ENCODE data around the gene CEP85. TPM values are rescaled to one million over a fixed set of nuclear protein-coding genes. Genes with fewer than 3 reads are reported as not detected.
"Not testable (repeated sequence)": the region's sequence is repeated elsewhere in the genome, so short reads cannot be mapped to it uniquely, and the experiment has no call there.

The CEP85 gene
- total RNA-seq, 2 experiments from 2014 or later = 30.3 to 32.6 TPM

- H3K27ac Mint-ChIP-seq, H3K9me3 Mint-ChIP-seq, H3K36me3 Mint-ChIP-seq, H3K4me3 Mint-ChIP-seq, DNase-seq, POLR2A ChIA-PET: not testable (repeated sequence)
- CTCF ChIA-PET = interaction anchor here (0.6 to 2.3 kb wide), 3 partner anchors 45 to 87 kb away, joined by 3 to 13 read pairs (median 3); partner anchors contain the start of gene ZNF593
- peaks cover 14% of the 10 kb centered on the region for H3K4me1 Mint-ChIP-seq (ENCODE audit: low read depth)
- intact Hi-C loops (cut with micrococcal nuclease) = loop anchor here (5.0 kb wide), 1 partner anchor 798 kb away; the partner anchor contains the start of gene MACO1
- peaks cover 11% of the 10 kb centered on the region for H3K27me3 Mint-ChIP-seq
These were observed 3.3 kb upstream of the CEP85 start for GRCh38 chr1:26230682-26231081.

- Mint-ChIP-seq H3K36me3 (peaks cover 14% of the 10 kb centered on the region), H3K4me3 (peak overlapping the region; percentile 96), H3K27ac (peak overlapping the region; percentile 86), H3K27me3 (no peaks in the 10 kb centered on the region), H3K4me1 (ENCODE audit: low read depth) (peaks cover 36% of the 10 kb centered on the region), H3K9me3 (no peaks in the 10 kb centered on the region)
- CTCF ChIA-PET = interaction anchor here (0.6 to 4.2 kb wide), 64 partner anchors 9 to 1697 kb away, joined by 3 to 80 read pairs (median 5); partner anchors contain the start of genes C1orf232, CATSPER4, CD52 and DHDDS
- peak; percentile 30 for DNase-seq
- intact Hi-C loops (cut with micrococcal nuclease) = loop anchor here (2.0 to 5.0 kb wide), 4 partner anchors 40 to 803 kb away; partner anchors contain the start of genes MACO1 and PDIK1L
- POLR2A ChIA-PET = interaction anchor here (0.6 to 3.0 kb wide), 11 partner anchors 8 to 265 kb away, joined by 3 to 19 read pairs (median 4); partner anchors contain the start of genes C1orf232, PDIK1L, ZNF593 and ZNF593OS
These were observed 807 bp downstream of the CEP85 start for GRCh38 chr1:26234644-26235370.

GRCh38 chr1:26237230-26237966 lies 3.4 kb downstream of the CEP85 start:
- H3K36me3 Mint-ChIP-seq = peaks cover 16% of the 10 kb centered on the region
- no peaks in the 10 kb centered on the region for H3K27me3 Mint-ChIP-seq
- ChIA-PET CTCF (interaction anchor here (0.8 to 1.6 kb wide), 4 partner anchors 21 to 194 kb away, joined by 3 to 6 read pairs (median 4); partner anchors contain the start of genes DHDDS and ZNF593), POLR2A (no interaction called here)
- no peak for DNase-seq
- no peak overlapping the region for H3K4me3 Mint-ChIP-seq
- intact Hi-C loops (cut with micrococcal nuclease) = no loop called here
- H3K4me1 Mint-ChIP-seq (ENCODE audit: low read depth) = peaks cover 36% of the 10 kb centered on the region
- H3K9me3 Mint-ChIP-seq = no peaks in the 10 kb centered on the region
- peak overlapping the region; percentile 57 for H3K27ac Mint-ChIP-seq

- no peak overlapping the region for H3K27ac Mint-ChIP-seq
- intact Hi-C loops (cut with micrococcal nuclease) = no loop called here
These were observed 5.9 kb downstream of the CEP85 start for GRCh38 chr1:26239936-26240335.

GRCh38 chr1:26252718-26253117 lies 18.7 kb downstream of the CEP85 start:
- Mint-ChIP-seq H3K27ac (no peak overlapping the region), H3K9me3 (no peaks in the 10 kb centered on the region), H3K36me3 (peaks cover 23% of the 10 kb centered on the region), H3K27me3 (no peaks in the 10 kb centered on the region), H3K4me3 (no peak overlapping the region), H3K4me1 (ENCODE audit: low read depth) (peaks cover 10% of the 10 kb centered on the region)
- ChIA-PET CTCF (no interaction called here), POLR2A (no interaction called here)
- intact Hi-C loops (cut with micrococcal nuclease) = no loop called here
- no peak for DNase-seq

More at GRCh38 chr1:26239936-26240335, 5.9 kb downstream of the CEP85 start:
- ChIA-PET POLR2A (no interaction called here), CTCF (no interaction called here)
- no peak for DNase-seq
- Mint-ChIP-seq H3K4me3 (no peak overlapping the region), H3K4me1 (ENCODE audit: low read depth) (peaks cover 30% of the 10 kb centered on the region), H3K9me3 (no peaks in the 10 kb centered on the region), H3K27me3 (no peaks in the 10 kb centered on the region), H3K36me3 (peaks cover 30% of the 10 kb centered on the region)

- DNase-seq = no peak
- CTCF ChIA-PET = interaction anchor here (0.7 to 1.0 kb wide), 2 partner anchors 21 to 67 kb away, joined by 3 to 4 read pairs; no protein-coding TSS in a partner anchor
- Mint-ChIP-seq H3K4me3 (no peak overlapping the region), H3K27me3 (no peaks in the 10 kb centered on the region), H3K9me3 (no peaks in the 10 kb centered on the region), H3K36me3 (peaks cover 38% of the 10 kb centered on the region), H3K27ac (no peak overlapping the region), H3K4me1 (ENCODE audit: low read depth) (peaks cover 10% of the 10 kb centered on the region)
- POLR2A ChIA-PET = no interaction called here
- intact Hi-C loops (cut with micrococcal nuclease) = no loop called here
These were observed 20.4 kb downstream of the CEP85 start for GRCh38 chr1:26254404-26254803.

GRCh38 chr1:26257222-26257621 lies 23.2 kb downstream of the CEP85 start:
- no peak for DNase-seq
- Mint-ChIP-seq H3K36me3 (peaks cover 50% of the 10 kb centered on the region), H3K4me1 (ENCODE audit: low read depth) (peaks cover 10% of the 10 kb centered on the region), H3K9me3 (no peaks in the 10 kb centered on the region), H3K4me3 (no peak overlapping the region), H3K27me3 (no peaks in the 10 kb centered on the region), H3K27ac (no peak overlapping the region)
- POLR2A ChIA-PET = no interaction called here
- intact Hi-C loops (cut with micrococcal nuclease) = no loop called here
- CTCF ChIA-PET = no interaction called here

GRCh38 chr1:26259005-26259404 lies 25.0 kb downstream of the CEP85 start:
- Mint-ChIP-seq H3K9me3 (no peaks in the 10 kb centered on the region), H3K4me1 (ENCODE audit: low read depth) (peaks cover 3% of the 10 kb centered on the region), H3K27me3 (no peaks in the 10 kb centered on the region), H3K27ac (no peak overlapping the region), H3K4me3 (no peak overlapping the region), H3K36me3 (peaks cover 58% of the 10 kb centered on the region)
- no peak for DNase-seq
- intact Hi-C loops (cut with micrococcal nuclease) = no loop called here
- CTCF ChIA-PET = interaction anchor here (1.3 kb wide), 1 partner anchor 25 kb away, joined by 6 read pairs; the partner anchor contains the start of gene CEP85
- POLR2A ChIA-PET = interaction anchor here (1.1 kb wide), 1 partner anchor 25 kb away, joined by 3 read pairs; the partner anchor contains the start of gene CEP85

GRCh38 chr1:26259578-26259977 lies 25.6 kb downstream of the CEP85 start:
- no peak for DNase-seq
- intact Hi-C loops (cut with micrococcal nuclease) = no loop called here
- H3K9me3 Mint-ChIP-seq = no peaks in the 10 kb centered on the region
- ChIA-PET CTCF (interaction anchor here (1.3 kb wide), 1 partner anchor 25 kb away, joined by 6 read pairs; the partner anchor contains the start of gene CEP85), POLR2A (interaction anchor here (1.1 kb wide), 1 partner anchor 25 kb away, joined by 3 read pairs; the partner anchor contains the start of gene CEP85)
- no peak overlapping the region for H3K4me3 Mint-ChIP-seq
- no peaks in the 10 kb centered on the region for H3K27me3 Mint-ChIP-seq
- no peak overlapping the region for H3K27ac Mint-ChIP-seq
- H3K36me3 Mint-ChIP-seq = peaks cover 58% of the 10 kb centered on the region
- no peaks in the 10 kb centered on the region for H3K4me1 Mint-ChIP-seq (ENCODE audit: low read depth)

GRCh38 chr1:26263212-26263611 lies 29.2 kb downstream of the CEP85 start:
- ChIA-PET POLR2A (no interaction called here), CTCF (interaction anchor here (1.7 to 2.6 kb wide), 2 partner anchors 12 to 154 kb away, joined by 5 to 7 read pairs; no protein-coding TSS in a partner anchor)
- no peaks in the 10 kb centered on the region for H3K27me3 Mint-ChIP-seq
- H3K36me3 Mint-ChIP-seq = peaks cover 55% of the 10 kb centered on the region
- intact Hi-C loops (cut with micrococcal nuclease) = no loop called here
- DNase-seq = no peak
- peaks cover 3% of the 10 kb centered on the region for H3K9me3 Mint-ChIP-seq
- H3K27ac Mint-ChIP-seq = no peak overlapping the region
- no peak overlapping the region for H3K4me3 Mint-ChIP-seq
- H3K4me1 Mint-ChIP-seq (ENCODE audit: low read depth) = peaks cover 6% of the 10 kb centered on the region

- H3K27ac Mint-ChIP-seq = no peak overlapping the region
- H3K4me1 Mint-ChIP-seq (ENCODE audit: low read depth) = peaks cover 6% of the 10 kb centered on the region
- CTCF ChIA-PET = interaction anchor here (2.1 kb wide), 1 partner anchor 10 kb away, joined by 15 read pairs; no protein-coding TSS in a partner anchor
- POLR2A ChIA-PET = no interaction called here
- peaks cover 15% of the 10 kb centered on the region for H3K9me3 Mint-ChIP-seq
- no peak for DNase-seq
- intact Hi-C loops (cut with micrococcal nuclease) = no loop called here
- peaks cover 55% of the 10 kb centered on the region for H3K36me3 Mint-ChIP-seq
- no peaks in the 10 kb centered on the region for H3K27me3 Mint-ChIP-seq
- H3K4me3 Mint-ChIP-seq = no peak overlapping the region
These were observed 31.4 kb downstream of the CEP85 start for GRCh38 chr1:26265405-26265804.

Measured in activated CD4-positive, alpha-beta memory T cell treated with anti-CD3 and anti-CD28 coated beads for 36 hours (primary cell).